Activated naive CD4-positive, alpha-beta T cell treated with anti-CD3 and anti-CD28 coated beads, Interleukin-2, amount 50 U/mL, for 24 hours (primary cell): Measurements from ENCODE around the gene KCNC4.
A peak's percentile ranks its signal among the peaks of the same experiment; 100 is the strongest.

Experiments used
- H3K27ac Mint-ChIP-seq: one replicate; pipeline ENCODE4 v1.8.0; 2021; ENCODE audit warnings: mild to moderate bottlenecking, mixed read lengths
- H3K27me3 Mint-ChIP-seq: one replicate; pipeline ENCODE4 v1.8.0; 2021; ENCODE audit warnings: mixed read lengths
- H3K36me3 Mint-ChIP-seq: one replicate; pipeline ENCODE4 v1.8.0; 2021; ENCODE audit warnings: mixed read lengths
- H3K4me1 Mint-ChIP-seq: one replicate; pipeline ENCODE4 v1.8.0; 2021; ENCODE audit warnings: mixed read lengths
- H3K4me3 Mint-ChIP-seq: one replicate; pipeline ENCODE4 v1.8.0; 2021; ENCODE audit warnings: mild to moderate bottlenecking, mixed read lengths
- H3K9me3 Mint-ChIP-seq: one replicate; pipeline ENCODE4 v1.8.0; 2021; ENCODE audit warnings: mixed read lengths

Gene KCNC4

GRCh38 chr1:110215621-110216515, 5.8 kb downstream of the KCNC4 start:
- peaks cover 27% of the 10 kb centered on the region for H3K4me1 Mint-ChIP-seq

GRCh38 chr1:110216844-110217444, 6.8 kb downstream of the KCNC4 start:
- Mint-ChIP-seq H3K9me3 (no peaks in the 10 kb centered on the region), H3K4me1 (peaks cover 27% of the 10 kb centered on the region), H3K36me3 (no peaks in the 10 kb centered on the region)

More at GRCh38 chr1:110215621-110216515, 5.8 kb downstream of the KCNC4 start:
- Mint-ChIP-seq H3K27ac (no peak overlapping the region), H3K9me3 (no peaks in the 10 kb centered on the region), H3K27me3 (no peaks in the 10 kb centered on the region), H3K4me3 (no peak overlapping the region), H3K36me3 (no peaks in the 10 kb centered on the region)

GRCh38 chr1:110218137-110218536, 8.0 kb downstream of the KCNC4 start:
- H3K4me3 Mint-ChIP-seq = no peak overlapping the region
- no peaks in the 10 kb centered on the region for H3K9me3 Mint-ChIP-seq
- no peaks in the 10 kb centered on the region for H3K36me3 Mint-ChIP-seq
- H3K27me3 Mint-ChIP-seq = no peaks in the 10 kb centered on the region
- peaks cover 19% of the 10 kb centered on the region for H3K4me1 Mint-ChIP-seq
- H3K27ac Mint-ChIP-seq = no peak overlapping the region

More at GRCh38 chr1:110216844-110217444, 6.8 kb downstream of the KCNC4 start:
- Mint-ChIP-seq H3K27me3 (no peaks in the 10 kb centered on the region), H3K4me3 (no peak overlapping the region), H3K27ac (peak overlapping the region; percentile 69)

GRCh38 chr1:110218739-110219138, 8.6 kb downstream of the KCNC4 start:
- Mint-ChIP-seq H3K36me3 (no peaks in the 10 kb centered on the region), H3K4me3 (no peak overlapping the region), H3K9me3 (no peaks in the 10 kb centered on the region), H3K27me3 (no peaks in the 10 kb centered on the region), H3K4me1 (peaks cover 13% of the 10 kb centered on the region), H3K27ac (no peak overlapping the region)

GRCh38 chr1:110220324-110220723, 10.2 kb downstream of the KCNC4 start:
- Mint-ChIP-seq H3K4me1 (peaks cover 4% of the 10 kb centered on the region), H3K9me3 (no peaks in the 10 kb centered on the region), H3K27me3 (no peaks in the 10 kb centered on the region), H3K36me3 (peaks cover 2% of the 10 kb centered on the region), H3K27ac (no peak overlapping the region), H3K4me3 (no peak overlapping the region)

GRCh38 chr1:110221119-110221518, 11.0 kb downstream of the KCNC4 start:
- no peak overlapping the region for H3K27ac Mint-ChIP-seq
- H3K9me3 Mint-ChIP-seq = no peaks in the 10 kb centered on the region
- H3K4me3 Mint-ChIP-seq = no peak overlapping the region
- peaks cover 4% of the 10 kb centered on the region for H3K4me1 Mint-ChIP-seq
- no peaks in the 10 kb centered on the region for H3K27me3 Mint-ChIP-seq
- peaks cover 2% of the 10 kb centered on the region for H3K36me3 Mint-ChIP-seq

GRCh38 chr1:110223127-110223526, 13.0 kb downstream of the KCNC4 start:
- Mint-ChIP-seq H3K9me3 (no peaks in the 10 kb centered on the region), H3K36me3 (peaks cover 2% of the 10 kb centered on the region), H3K4me3 (no peak overlapping the region), H3K27ac (no peak overlapping the region), H3K27me3 (no peaks in the 10 kb centered on the region), H3K4me1 (no peaks in the 10 kb centered on the region)

GRCh38 chr1:110223581-110223980, 13.5 kb downstream of the KCNC4 start:
- H3K27me3 Mint-ChIP-seq = no peaks in the 10 kb centered on the region
- H3K27ac Mint-ChIP-seq = no peak overlapping the region
- H3K9me3 Mint-ChIP-seq = no peaks in the 10 kb centered on the region
- no peak overlapping the region for H3K4me3 Mint-ChIP-seq
- peaks cover 2% of the 10 kb centered on the region for H3K36me3 Mint-ChIP-seq
- H3K4me1 Mint-ChIP-seq = no peaks in the 10 kb centered on the region

- no peaks in the 10 kb centered on the region for H3K27me3 Mint-ChIP-seq
- peaks cover 2% of the 10 kb centered on the region for H3K36me3 Mint-ChIP-seq
- no peak overlapping the region for H3K27ac Mint-ChIP-seq
- no peaks in the 10 kb centered on the region for H3K4me1 Mint-ChIP-seq
- H3K4me3 Mint-ChIP-seq = no peak overlapping the region
- H3K9me3 Mint-ChIP-seq = no peaks in the 10 kb centered on the region
Measured at GRCh38 chr1:110224240-110224995, 14.3 kb downstream of the KCNC4 start.

- Mint-ChIP-seq H3K27ac (no peak overlapping the region), H3K4me3 (no peak overlapping the region), H3K36me3 (peaks cover 2% of the 10 kb centered on the region), H3K4me1 (no peaks in the 10 kb centered on the region), H3K9me3 (no peaks in the 10 kb centered on the region), H3K27me3 (no peaks in the 10 kb centered on the region)
Measured at GRCh38 chr1:110225212-110225611, 15.1 kb downstream of the KCNC4 start.

- no peak overlapping the region for H3K27ac Mint-ChIP-seq
- no peak overlapping the region for H3K4me3 Mint-ChIP-seq
- peaks cover 2% of the 10 kb centered on the region for H3K36me3 Mint-ChIP-seq
- H3K27me3 Mint-ChIP-seq = no peaks in the 10 kb centered on the region
- no peaks in the 10 kb centered on the region for H3K4me1 Mint-ChIP-seq
- H3K9me3 Mint-ChIP-seq = no peaks in the 10 kb centered on the region
Measured at GRCh38 chr1:110225756-110226404, 15.8 kb downstream of the KCNC4 start.

- Mint-ChIP-seq H3K27me3 (no peaks in the 10 kb centered on the region), H3K4me3 (no peak overlapping the region), H3K27ac (no peak overlapping the region), H3K9me3 (no peaks in the 10 kb centered on the region), H3K4me1 (no peaks in the 10 kb centered on the region), H3K36me3 (peaks cover 2% of the 10 kb centered on the region)
Measured at GRCh38 chr1:110227774-110228173, 17.7 kb downstream of the KCNC4 start.

- Mint-ChIP-seq H3K36me3 (peaks cover 2% of the 10 kb centered on the region), H3K4me3 (no peak overlapping the region), H3K27me3 (no peaks in the 10 kb centered on the region), H3K9me3 (no peaks in the 10 kb centered on the region), H3K4me1 (no peaks in the 10 kb centered on the region), H3K27ac (no peak overlapping the region)
Measured at GRCh38 chr1:110228381-110228780, 18.3 kb downstream of the KCNC4 start.

GRCh38 chr1:110228869-110229268, 18.8 kb downstream of the KCNC4 start:
- no peaks in the 10 kb centered on the region for H3K4me1 Mint-ChIP-seq
- no peak overlapping the region for H3K27ac Mint-ChIP-seq
- H3K36me3 Mint-ChIP-seq = peaks cover 2% of the 10 kb centered on the region
- no peaks in the 10 kb centered on the region for H3K27me3 Mint-ChIP-seq
- no peak overlapping the region for H3K4me3 Mint-ChIP-seq
- no peaks in the 10 kb centered on the region for H3K9me3 Mint-ChIP-seq

GRCh38 chr1:110229348-110230001, 19.4 kb downstream of the KCNC4 start:
- H3K27ac Mint-ChIP-seq = no peak overlapping the region
- H3K4me1 Mint-ChIP-seq = peaks cover under 1% of the 10 kb centered on the region
- no peaks in the 10 kb centered on the region for H3K27me3 Mint-ChIP-seq
- H3K9me3 Mint-ChIP-seq = no peaks in the 10 kb centered on the region
- no peaks in the 10 kb centered on the region for H3K36me3 Mint-ChIP-seq
- H3K4me3 Mint-ChIP-seq = no peak overlapping the region
